ENCODE measurements around the gene WDR11. TPM values are rescaled to one million over a fixed set of nuclear protein-coding genes. Genes with fewer than 3 reads are reported as not detected.

The WDR11 gene
- total RNA-seq, 1 experiment from 2014 or later, result 48.3 TPM

DNA sequence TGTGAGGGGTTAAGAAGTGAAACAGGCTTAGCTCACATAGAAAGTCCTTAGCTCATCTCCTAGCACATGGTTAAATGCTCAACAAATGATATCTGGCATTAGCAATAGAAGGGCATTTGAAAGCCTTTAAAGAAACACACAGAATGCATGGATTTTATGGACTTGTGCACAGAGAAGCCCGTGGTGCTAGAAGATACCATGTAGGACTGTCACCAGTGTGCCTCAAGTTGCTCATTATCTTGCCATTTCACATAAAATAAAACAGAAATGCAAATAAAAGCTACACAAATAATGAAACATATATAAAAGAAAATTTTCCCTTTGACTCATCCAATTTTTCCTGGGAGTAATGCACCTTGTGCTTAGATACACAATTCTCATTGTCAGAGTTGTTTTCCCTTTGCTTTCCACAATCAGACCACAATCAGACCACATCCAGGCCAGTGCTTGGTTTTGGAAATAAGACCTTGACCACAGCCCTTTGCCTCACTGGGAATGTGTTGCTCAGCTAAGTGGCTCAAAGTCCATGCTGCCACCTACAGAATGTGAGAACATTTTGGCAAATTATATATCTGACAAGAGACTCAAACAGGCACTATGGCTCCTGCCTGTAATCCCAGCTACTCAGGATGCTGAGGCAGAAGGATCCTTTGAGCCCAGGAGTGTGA, 9.5 kb upstream of the WDR11 start:
- ChIA-PET CTCF (interaction anchor here (1.4 kb wide), 1 partner anchor 17 kb away, joined by 5 read pairs; no protein-coding TSS in a partner anchor), POLR2A (no interaction called here), RAD21 (ENCODE audit: low non-redundant PET in 1 of 2, low total read pairs in 2 of 2, uncharacterized antibody in 2 of 2, unreplicated experiment in 2 of 2) (no interaction called here)
- H3K4me1 ChIP-seq (ENCODE audit: control insufficient read depth in 1 of 2, insufficient read depth in 2 of 2, low read length in 2 of 2), result no peaks in the 10 kb centered on the region
- no peak overlapping the region for H2AFZ ChIP-seq (ENCODE audit: low read depth, low read length, poor library complexity, severe bottlenecking)
- no peak for TF ChIP-seq ZNF274 (IDR thresholded peaks at IDR 0.05; ENCODE audit: low read depth, low read length)
- no peak for TF ChIP-seq RAD21 (IDR thresholded peaks at IDR 0.05; ENCODE audit: low read depth)
- TF ChIP-seq CEBPB (IDR thresholded peaks at IDR 0.05; ENCODE audit: low read depth), result no peak
- no peak for TF ChIP-seq POLR2A (IDR thresholded peaks at IDR 0.05; ENCODE audit: borderline replicate concordance, extremely low read depth, insufficient read depth, insufficient read length)
- TF ChIP-seq CBX3 (IDR thresholded peaks at IDR 0.05; ENCODE audit: low read depth), result no peak
- no peak for TF ChIP-seq ZFX (IDR thresholded peaks at IDR 0.05)
- TF ChIP-seq, protein P1, sequence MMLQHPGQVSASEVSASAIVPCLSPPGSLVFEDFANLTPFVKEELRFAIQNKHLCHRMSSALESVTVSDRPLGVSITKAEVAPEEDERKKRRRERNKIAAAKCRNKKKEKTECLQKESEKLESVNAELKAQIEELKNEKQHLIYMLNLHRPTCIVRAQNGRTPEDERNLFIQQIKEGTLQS (IDR thresholded peaks at IDR 0.05), result no peak
- TF ChIP-seq EZH2 (IDR thresholded peaks at IDR 0.05), result no peak
- TF ChIP-seq JUND (IDR thresholded peaks at IDR 0.05), result no peak
- TF ChIP-seq, protein P2, sequence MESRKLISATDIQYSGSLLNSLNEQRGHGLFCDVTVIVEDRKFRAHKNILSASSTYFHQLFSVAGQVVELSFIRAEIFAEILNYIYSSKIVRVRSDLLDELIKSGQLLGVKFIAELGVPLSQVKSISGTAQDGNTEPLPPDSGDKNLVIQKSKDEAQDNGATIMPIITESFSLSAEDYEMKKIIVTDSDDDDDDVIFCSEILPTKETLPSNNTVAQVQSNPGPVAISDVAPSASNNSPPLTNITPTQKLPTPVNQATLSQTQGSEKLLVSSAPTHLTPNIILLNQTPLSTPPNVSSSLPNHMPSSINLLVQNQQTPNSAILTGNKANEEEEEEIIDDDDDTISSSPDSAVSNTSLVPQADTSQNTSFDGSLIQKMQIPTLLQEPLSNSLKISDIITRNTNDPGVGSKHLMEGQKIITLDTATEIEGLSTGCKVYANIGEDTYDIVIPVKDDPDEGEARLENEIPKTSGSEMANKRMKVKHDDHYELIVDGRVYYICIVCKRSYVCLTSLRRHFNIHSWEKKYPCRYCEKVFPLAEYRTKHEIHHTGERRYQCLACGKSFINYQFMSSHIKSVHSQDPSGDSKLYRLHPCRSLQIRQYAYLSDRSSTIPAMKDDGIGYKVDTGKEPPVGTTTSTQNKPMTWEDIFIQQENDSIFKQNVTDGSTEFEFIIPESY (IDR thresholded peaks at IDR 0.05; ENCODE audit: extremely low read depth, insufficient replicate concordance, low read length), result no peak
- no peaks in the 10 kb centered on the region for H3K9me3 ChIP-seq (ENCODE audit: control insufficient read depth in 1 of 2, insufficient read depth in 1 of 2, low read depth in 1 of 2, low read length in 2 of 2)
- no peak overlapping the region for H3K4me3 ChIP-seq (replicated peaks in 1 of 2; ENCODE audit: low read depth in 1 of 2, low read length in 2 of 2)
- no peak overlapping the region for H3K9ac ChIP-seq (ENCODE audit: low read length)
- H3K27me3 ChIP-seq (ENCODE audit: insufficient read depth, low read length), result no peaks in the 10 kb centered on the region
- H3K27ac ChIP-seq (ENCODE audit: low read depth, low read length), result no peak overlapping the region
- ATAC-seq (no peak), DNase-seq (ENCODE audit: low read depth, low spot score) (no peak)
- H3K36me3 ChIP-seq (ENCODE audit: control insufficient read depth in 1 of 2, insufficient read depth in 2 of 2, low read length in 2 of 2), result no peaks in the 10 kb centered on the region
- no peak overlapping the region for H3K4me2 ChIP-seq (ENCODE audit: low read length)
- H3K79me2 ChIP-seq (ENCODE audit: insufficient read depth, low read length), result no peaks in the 10 kb centered on the region
- no TSS peak for BruUV-seq (replicated peaks)
- intact Hi-C loops (cut with micrococcal nuclease), result no loop called here
- H3K9me2 ChIP-seq (ENCODE audit: insufficient read depth), result no peaks in the 10 kb centered on the region
- no peaks in the 10 kb centered on the region for H4K20me1 ChIP-seq (ENCODE audit: insufficient read depth)

All from HCT116 (cell line).